GM18517 (cell line): ENCODE results near the gene DSE.

Experiments
- ATAC-seq: cut with Tn5 transposase; IDR thresholded peaks from one replicate; pipeline ENCODE4 v1.9.1; 2021; ENCODE audit warnings: mild to moderate bottlenecking, moderate library complexity; ENCODE audit not compliant: unreplicated experiment

Gene DSE

DNA sequence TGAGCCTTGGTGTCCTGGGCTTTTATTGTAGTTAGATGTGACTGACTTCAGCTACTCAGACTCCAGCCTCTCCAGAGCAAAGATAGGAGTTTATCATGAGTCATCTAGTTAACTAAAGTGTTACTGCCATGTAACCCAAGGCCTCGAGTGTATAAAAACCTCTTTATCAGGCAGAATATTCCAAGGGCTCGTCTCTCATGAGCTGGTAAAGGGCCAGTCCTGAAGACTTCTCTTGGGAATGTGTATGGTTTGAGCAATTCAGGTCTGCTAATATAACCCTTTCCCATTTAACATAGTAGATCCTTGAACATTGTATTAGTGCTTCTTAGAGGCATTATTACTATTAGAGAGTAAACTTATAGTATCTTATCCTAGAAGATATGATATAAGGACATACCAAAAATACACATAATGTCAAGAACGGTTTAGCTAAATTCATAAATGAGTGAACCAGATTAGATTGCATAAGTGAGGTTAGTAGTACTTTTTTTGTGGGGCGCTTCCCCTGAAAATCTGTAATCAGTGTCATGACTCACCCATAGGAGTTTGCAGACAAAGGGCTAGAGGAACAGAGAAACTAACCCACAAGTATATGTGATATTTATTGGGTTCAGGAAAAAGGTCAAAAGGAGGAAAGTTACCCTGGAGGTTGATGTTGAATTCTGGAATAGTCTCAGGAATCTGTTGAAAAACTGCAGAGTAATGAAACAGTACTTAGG is 16.0 kb downstream of the DSE start:
- ATAC-seq = no peak

- peak; percentile 58 for ATAC-seq
These were observed 16.6 kb downstream of the DSE start for GRCh38 chr6:116387374-116387773.

DNA sequence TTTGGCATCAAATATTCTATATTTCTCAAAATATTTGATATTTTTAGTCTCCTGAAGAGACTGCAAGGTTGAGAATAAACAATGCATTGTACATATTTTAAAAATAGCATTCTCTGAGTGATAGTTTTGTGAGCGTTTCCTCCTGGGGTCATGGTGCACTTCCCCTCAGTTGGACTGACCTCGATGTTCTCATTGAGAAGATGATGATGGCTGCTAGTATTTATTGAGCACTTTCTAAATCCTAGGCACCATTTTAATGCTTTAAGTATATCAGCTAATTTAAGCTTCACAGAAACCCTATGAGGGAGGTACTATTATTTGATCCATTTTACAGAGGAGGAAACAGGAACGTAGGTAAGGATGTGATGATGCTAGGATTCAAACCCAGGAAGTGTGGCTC is 18.2 kb downstream of the DSE start:
- ATAC-seq = no peak

DNA sequence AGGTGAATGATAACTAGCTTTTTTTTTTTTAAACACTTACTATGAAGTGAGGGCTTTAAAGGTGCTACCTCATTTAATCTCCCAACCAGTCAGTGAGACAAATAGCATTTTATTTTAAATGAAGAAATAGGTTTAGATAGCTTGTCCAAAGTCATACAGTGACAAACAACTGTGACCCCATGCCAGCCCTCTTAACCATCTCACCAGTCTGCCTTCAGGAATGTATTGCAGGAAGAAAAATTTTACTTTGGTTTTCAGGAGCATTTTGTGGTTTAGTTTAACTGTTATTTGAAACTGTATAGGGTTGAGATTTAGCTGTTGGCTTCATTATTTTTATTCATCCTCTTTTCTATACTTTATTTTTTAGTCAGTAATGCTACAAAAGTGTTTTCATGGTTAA is 18.6 kb downstream of the DSE start:
- ATAC-seq = no peak

- peak; percentile 67 for ATAC-seq
These were observed 19.8 kb downstream of the DSE start for GRCh38 chr6:116390581-116390980.

DNA sequence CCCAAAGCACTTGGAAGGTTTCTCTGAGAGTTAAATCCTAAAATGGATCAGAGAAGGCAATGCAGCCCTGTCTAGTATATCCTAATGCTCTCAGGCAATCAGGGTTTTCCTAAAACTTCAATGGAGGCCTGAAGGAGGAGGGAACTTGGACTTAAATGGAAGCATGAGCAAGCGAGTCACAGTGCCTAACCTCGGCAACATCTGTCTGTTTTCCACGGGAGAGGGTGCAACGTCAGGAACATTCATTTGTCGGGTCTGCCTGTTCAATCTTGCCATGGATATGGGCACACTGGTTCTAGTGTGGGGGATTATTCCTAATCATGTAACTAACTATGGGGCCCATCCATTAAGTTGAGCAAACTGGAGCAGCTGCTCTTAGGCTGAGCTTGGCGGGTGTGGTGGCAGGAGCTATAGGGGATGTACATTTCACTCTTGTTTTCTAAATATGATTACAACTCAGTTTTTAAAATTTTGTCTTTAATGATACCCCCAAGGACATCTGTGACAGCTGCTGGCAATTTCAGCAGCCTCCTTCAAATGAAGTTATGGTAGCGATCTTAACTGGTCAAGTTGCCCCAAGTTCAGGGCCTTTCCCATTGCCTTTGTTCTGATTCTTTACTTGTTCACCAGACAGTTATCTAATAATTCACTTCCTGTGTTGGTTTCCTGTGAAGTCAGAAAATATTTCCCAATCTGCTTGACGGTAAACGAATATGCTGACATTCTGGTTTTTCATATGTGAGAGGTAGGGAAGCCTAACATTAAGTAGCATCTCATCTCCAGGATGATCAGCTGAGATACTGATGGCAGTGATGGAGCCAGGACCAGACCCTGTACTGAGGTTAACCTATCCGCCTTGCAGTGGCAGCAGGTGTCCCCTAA is 21.6 kb downstream of the DSE start:
- ATAC-seq = no peak

DNA sequence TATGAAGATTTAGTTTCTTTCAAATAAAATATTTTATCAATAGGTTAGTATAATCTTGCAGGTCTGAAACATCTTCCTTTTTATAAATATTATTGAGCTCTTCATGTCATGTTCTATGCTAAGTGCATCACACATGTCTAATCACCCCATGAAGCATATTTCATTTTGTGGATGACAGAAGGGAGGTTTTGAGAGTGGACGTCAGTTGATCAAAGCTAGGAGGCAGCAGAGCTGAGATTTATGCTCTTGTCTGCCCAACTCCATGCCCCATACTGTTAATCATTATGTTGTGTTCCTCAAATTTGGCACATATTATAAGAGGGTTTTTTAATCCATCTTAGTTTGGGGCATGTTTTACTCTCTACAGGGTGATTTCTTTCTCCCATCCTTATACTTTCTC is 22.7 kb downstream of the DSE start:
- no peak for ATAC-seq

DNA sequence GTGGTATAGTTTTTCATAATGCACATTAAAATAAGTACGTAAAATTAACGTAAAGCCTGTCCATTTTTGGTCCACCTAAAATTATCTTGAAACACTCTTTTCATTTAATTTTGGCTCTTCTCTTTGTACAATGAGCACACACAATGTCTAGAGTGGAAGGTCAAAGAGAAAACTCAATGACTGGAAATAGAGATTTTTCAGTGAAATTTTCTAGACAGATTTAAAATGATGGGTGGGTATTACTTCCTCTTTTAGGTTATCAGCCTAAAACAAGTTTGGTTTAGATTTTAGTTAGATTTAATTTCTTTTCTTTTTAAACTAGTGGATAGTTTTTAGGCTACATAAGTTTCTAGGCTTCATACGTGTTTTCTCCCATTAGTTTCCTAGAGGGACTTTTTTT is 24.9 kb downstream of the DSE start:
- ATAC-seq = no peak

- no peak for ATAC-seq
These were observed 25.7 kb downstream of the DSE start for GRCh38 chr6:116396441-116396840.

DNA sequence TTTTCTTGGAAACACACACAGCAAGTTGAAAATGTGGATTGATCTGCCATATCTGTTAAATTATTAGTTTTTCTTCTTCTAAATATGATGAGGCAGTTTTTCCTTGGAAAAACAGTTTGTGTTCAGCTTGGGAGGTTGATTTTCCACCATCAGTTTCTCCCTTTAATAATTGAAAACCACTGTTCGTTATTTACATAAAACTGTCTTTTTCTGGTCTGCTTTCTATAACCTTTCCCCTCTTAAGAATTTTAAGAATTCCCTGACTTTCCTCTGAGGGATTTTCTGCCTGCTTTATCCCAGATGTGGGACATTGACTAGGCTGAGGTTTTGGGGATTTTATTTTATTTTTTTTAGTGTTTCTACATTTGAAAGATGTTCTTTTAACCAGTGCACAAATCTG is 27.2 kb downstream of the DSE start:
- ATAC-seq = no peak

DNA sequence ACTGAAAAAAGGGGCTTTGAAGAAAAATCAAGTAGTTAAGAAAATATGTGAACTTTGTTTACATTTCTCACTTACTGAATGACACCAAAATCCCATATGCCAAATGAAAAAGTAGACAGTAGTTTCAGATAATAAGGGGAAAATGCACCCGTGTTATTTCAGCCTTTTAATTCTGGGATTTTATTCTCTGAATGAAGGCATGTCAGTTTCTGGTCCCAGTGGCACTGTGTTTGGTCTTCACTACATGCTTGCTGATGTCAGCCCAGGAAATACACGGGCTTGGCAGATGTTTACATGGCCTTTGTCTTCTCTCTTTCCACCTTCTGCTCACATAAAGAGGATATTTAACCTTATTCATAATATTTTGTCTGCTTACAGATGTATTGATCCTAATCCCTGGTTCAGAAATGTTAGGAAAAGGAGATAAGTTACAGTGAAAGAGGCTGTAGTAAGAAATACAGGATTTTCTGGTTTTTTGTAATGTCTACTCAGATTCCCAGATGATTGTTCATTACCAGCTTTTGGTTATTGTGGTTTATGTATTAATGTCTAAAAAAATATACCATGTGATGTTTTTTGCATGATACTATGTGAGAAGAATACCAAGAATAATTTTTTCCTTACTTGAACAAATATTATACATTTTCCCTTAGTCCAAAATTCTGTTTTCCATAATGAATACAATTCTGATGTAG is 27.7 kb downstream of the DSE start:
- ATAC-seq = no peak

- no peak for ATAC-seq
These were observed 28.5 kb downstream of the DSE start for GRCh38 chr6:116399287-116399686.

GRCh38 chr6:116400328-116400727 is 29.6 kb downstream of the DSE start:
- no peak for ATAC-seq

DNA sequence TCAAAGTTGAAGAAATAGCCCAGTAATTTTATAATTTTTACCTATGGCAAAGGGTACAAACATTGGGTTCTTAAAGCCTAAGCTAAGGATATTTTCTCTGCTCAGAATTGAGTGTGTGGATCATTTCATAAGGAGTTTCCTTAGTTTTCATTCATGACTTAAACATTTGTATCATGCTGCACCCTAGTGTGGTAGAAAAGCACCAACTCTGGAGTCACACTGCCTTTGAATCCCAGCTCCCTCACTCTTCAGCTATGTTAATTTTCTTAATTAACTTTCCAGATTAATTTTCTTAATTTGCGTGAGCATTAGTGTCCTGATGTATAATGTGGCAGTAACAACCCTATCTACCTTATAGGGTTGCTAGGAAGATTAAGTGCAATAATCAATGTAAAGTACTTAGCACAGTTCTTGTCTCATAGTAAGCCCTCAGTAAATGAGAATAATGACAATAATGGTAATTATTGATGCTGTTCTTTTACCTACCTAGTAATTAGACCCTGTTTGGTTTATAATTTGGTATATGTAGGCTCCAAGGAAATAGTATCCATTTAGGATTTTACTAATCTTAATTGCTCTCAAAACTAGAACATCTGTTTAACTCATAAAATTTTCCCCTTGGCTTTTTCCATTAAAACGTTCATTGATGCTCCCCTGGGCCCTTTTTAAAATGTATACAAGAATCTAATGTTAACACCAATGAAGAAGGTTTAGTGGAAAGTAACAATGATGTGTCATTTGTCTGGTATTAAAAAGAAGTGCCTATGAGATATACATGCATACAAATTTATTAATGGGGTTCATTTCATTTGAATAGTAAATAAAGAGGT is 31.6 kb downstream of the DSE start:
- no peak for ATAC-seq

DNA sequence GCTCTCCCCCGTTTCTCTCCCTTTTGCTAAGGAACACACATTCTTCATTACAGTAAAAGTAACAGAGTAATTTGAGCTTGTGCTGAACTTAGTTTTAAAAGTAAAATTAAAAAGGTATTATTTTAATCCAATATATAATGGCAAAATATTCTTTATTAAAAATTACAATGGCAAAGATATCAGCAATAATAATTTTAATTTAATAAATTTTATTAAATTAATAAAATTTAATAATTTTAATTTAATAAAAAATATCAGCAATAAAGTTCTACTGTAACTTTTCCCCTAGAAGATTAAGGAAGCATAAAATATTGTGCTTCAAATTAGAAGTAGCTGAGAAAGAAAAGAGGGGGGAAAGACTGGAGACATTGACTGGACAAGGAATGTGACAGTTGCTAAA is 32.5 kb downstream of the DSE start:
- ATAC-seq = no peak

DNA sequence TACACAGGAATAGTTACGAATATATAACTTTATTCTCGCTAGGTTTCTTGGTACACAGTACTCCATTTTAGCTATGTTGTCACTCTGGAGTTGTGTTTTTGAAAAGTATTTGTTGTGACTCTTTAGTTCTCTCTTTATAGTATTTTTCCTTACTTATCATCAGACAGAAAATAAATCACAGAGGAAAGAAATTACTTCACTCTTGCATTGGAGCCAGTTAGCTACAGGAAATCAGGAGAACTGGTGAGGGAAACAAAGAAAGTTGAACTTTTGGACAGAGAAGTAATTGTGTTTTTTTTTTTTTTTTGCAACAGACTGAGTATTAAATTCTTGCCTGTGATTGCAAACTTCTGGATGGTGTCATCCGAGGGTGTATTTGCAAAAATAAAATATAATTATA is 33.9 kb downstream of the DSE start:
- ATAC-seq = peak; percentile 0

DNA sequence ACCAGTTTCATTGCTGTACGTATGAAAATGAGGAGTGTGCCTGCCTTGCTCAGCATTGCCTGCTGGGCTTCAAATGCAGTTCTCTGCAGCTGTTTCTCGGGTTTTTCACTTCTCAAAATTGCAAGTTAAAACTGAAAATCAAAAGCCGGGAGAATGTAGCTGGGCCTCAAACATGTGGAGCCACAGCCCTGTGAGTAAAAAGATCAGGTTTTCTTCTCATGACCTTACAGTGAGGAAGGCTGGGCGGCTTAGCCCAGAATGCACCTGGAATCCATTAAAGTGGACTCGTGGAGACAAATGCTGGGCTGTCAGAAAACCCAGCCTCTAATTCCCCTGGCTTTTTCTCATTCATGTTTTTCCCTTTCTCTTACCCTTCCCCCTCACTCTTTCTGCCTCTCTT is 34.4 kb downstream of the DSE start:
- peak; percentile 82 for ATAC-seq

DNA sequence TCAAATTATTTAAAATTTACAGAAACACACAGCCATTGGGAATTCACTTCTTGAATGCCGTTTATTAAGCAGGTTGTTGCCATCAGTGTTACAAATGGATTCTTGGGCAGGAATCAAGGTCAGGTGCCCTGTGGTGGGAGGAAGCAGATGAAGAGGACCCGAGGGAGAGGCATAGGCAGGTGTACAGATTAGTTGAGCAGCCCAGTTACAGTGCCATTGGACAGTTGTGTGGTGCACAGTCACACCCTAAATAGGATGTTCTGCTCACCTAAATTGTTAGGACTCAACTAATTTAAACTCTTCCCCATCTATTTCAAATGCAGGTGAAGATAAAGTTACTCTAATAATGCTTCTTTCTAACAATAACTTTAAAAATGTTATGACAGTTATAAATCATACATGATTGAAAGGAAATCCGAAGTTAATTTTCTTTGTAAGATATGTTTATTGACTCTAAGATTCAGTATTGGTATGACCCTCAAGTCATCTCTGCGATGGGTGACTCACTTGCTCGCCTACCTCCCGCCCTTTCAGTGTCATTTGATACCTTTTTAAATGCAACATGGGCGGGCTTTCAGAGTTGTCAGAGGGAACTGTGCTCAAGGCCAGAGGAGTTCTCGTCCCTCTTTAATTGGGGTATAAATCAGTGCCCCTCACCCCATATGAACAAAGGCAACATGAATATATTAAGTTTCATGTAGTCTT is 35.1 kb downstream of the DSE start:
- no peak for ATAC-seq

GRCh38 chr6:116406678-116407345 is 36.1 kb downstream of the DSE start:
- no peak for ATAC-seq

GRCh38 chr6:116408491-116408890 is 37.7 kb downstream of the DSE start:
- no peak for ATAC-seq
